SH-SY5Y (cell line): ENCODE measurements around the gene DISC1.

Experiments
- GATA2 ChIP-seq: IDR thresholded peaks from 2 replicates; pipeline ENCODE4 v1.6.1; 2011; ENCODE audit warnings: mild to moderate bottlenecking, low read depth, low read length
- GATA3 ChIP-seq: IDR thresholded peaks from 2 replicates; pipeline ENCODE4 v1.6.1; 2011; ENCODE audit warnings: low read depth, mild to moderate bottlenecking, low read length, moderate library complexity

GRCh38 chr1:232018231-232019025, 391.8 kb downstream of the DISC1 start:
- TF ChIP-seq GATA2 (peak; percentile 92), GATA3 (peak; percentile 83)
